ENCODE data around the gene RAB6B.

DNA sequence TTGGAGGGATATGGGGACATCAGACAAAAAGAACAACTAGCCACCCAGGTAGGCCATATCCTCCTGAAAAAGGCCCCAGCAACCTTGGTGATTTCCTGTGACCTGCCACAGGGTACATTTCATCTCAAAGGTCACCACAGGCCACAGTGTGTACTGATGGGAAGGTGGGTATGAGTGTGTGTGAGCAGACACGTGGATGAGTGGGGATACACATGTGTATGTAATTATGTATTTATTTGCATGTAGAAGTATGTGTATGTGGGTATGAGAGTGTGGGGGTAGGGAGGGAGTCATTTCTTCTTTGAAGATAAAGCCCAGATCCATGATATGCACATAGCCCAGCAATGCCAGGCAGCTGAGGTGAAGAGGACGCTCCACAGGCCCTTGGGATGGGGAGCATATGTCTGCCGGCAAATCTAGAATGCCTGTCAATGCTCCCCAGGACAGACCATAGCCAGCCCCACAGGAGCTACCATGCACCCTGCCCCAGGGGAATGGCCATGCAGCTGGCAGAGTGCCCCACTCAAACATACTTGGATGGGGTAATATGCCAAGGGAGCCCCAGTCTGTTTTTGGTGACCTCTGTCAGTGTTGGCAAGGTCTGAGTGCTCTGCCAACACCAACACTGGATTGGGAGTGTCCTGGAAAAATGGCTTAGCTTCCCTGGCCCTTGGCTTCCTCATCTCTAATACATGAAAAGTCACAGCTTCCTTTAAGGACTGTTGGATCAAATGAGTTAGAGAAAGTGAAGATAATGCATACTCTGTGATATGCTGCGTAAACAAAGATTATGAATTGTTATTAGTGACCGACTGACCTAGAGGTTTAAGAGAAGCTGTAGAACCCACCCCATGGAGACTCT lies 42.4 kb downstream of the RAB6B start:
- TF ChIP-seq POLR2AphosphoS5 (IDR thresholded peaks at IDR 0.05) (no peak), POLR2A (IDR thresholded peaks at IDR 0.05) (no peak)
- TF ChIP-seq, protein P1, sequence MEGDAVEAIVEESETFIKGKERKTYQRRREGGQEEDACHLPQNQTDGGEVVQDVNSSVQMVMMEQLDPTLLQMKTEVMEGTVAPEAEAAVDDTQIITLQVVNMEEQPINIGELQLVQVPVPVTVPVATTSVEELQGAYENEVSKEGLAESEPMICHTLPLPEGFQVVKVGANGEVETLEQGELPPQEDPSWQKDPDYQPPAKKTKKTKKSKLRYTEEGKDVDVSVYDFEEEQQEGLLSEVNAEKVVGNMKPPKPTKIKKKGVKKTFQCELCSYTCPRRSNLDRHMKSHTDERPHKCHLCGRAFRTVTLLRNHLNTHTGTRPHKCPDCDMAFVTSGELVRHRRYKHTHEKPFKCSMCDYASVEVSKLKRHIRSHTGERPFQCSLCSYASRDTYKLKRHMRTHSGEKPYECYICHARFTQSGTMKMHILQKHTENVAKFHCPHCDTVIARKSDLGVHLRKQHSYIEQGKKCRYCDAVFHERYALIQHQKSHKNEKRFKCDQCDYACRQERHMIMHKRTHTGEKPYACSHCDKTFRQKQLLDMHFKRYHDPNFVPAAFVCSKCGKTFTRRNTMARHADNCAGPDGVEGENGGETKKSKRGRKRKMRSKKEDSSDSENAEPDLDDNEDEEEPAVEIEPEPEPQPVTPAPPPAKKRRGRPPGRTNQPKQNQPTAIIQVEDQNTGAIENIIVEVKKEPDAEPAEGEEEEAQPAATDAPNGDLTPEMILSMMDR (IDR thresholded peaks at IDR 0.05) = no peak

All from breast epithelium (tissue), 3 donors.